ENCODE measurements around the gene TTN. TPM values are rescaled to one million over a fixed set of nuclear protein-coding genes. Genes with fewer than 3 reads are reported as not detected.

The TTN gene
- total and polyA plus RNA-seq, 2 experiments from 2014 or later, result 12.5 to 15.7 TPM

DNA sequence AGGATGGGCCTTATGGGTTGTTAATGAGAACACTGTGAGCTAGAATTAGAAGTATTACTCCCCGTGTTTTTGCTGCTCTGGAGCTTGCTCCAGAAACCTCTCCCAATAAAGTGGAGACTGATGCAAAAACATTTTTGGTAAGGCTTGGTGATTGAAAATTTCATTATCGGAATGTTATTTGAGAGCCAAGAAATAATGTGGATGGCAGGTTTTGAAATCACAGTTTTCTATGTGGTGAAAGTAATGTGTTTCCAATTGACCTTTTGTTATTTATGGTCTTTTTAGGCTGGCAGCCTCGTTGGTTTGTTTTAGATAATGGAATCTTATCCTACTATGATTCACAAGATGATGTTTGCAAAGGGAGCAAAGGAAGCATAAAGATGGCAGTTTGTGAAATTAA, 321.9 kb downstream of the TTN start:
- Mint-ChIP-seq H3K27me3 (ENCODE audit: insufficient read depth, low read depth, poor library complexity) (peaks cover 2% of the 10 kb centered on the region), H3K36me3 (ENCODE audit: low read depth) (no peaks in the 10 kb centered on the region; the same call in 2 of the 3 replicates), H3K9me3 (no peaks in the 10 kb centered on the region), H3K4me1 (peaks cover 19% of the 10 kb centered on the region), H3K27ac (no peak overlapping the region), H3K4me3 (no peak overlapping the region)
- Histone ChIP-seq H3F3A (replicated peaks; ENCODE audit: low read depth) (no peaks in the 10 kb centered on the region), H3K9me2 (ENCODE audit: insufficient read depth) (no peaks in the 10 kb centered on the region), H3K27me3 (ENCODE audit: insufficient read depth) (no peaks in the 10 kb centered on the region), H3K4me1 (ENCODE audit: insufficient read depth) (peaks cover 7% of the 10 kb centered on the region; the same call in 1 of the 2 replicates), H3K79me2 (replicated peaks; ENCODE audit: insufficient read depth) (peaks cover 38% of the 10 kb centered on the region), H3K4me2 (no peak overlapping the region), H4K20me1 (replicated peaks; ENCODE audit: insufficient read depth) (peaks cover 3% of the 10 kb centered on the region), H3K36me3 (ENCODE audit: insufficient read depth) (no peaks in the 10 kb centered on the region), H3K4me3 (no peak overlapping the region), H2AFZ (no peak overlapping the region), H3K27ac (ENCODE audit: low read depth) (no peak overlapping the region)
- no peak for DNase-seq (ENCODE audit: low spot score)
- TF ChIP-seq ZNF331 (CRISPR knock-in tag; IDR thresholded peaks at IDR 0.05; ENCODE audit: low read depth) (no peak), NANOG (IDR thresholded peaks at IDR 0.05; ENCODE audit: borderline replicate concordance) (no peak), JUNB (IDR thresholded peaks at IDR 0.05; ENCODE audit: unreplicated experiment) (no peak)
- no peak for ATAC-seq

DNA sequence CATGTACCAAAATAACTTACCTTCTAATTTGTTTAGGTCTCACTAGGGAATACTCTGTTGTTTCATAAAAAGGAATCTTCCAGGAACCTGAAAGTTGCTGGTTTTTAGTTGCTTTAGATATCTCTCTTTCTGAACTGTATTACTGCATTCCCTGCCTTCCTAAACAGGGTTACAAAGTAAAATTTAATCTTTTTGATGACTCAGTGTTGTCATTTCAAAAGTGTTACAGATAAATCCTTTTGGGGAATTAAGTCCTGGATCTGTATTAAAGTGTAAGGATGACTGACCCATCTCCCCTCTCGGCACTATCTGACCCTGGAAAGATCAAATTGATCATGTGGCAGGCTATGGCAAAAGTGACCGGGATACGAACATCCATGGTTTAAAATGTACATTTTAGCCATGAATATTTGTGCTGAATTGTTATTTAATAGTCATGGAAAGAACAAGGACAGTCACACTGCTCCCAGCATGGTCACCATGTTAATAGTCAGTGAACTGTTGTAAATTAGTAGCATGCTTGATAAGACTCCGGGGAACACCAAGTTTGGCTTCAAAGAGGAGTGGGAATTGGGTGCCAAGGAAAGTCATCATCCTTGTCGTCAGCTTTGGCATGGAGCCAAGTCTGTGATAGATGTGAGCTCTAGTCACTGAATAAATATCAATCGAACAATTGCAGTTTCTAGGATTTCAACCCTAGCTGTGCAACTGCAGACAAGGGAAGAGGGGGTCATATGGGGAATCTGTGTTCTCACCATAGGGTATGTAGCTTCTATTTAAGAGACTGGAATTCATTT, 322.8 kb downstream of the TTN start:
- no peak overlapping the region for H3K27ac ChIP-seq (ENCODE audit: low read depth)
- ATAC-seq, result no peak
- no peak overlapping the region for H3K4me2 ChIP-seq
- TF ChIP-seq EZH2 (IDR thresholded peaks at IDR 0.05; ENCODE audit: low read depth, unreplicated experiment) (no peak), ETS1 (IDR thresholded peaks at IDR 0.05) (no peak), POLR2AphosphoS5 (IDR thresholded peaks at IDR 0.05; ENCODE audit: low read depth) (no peak), ZNF114 (CRISPR knock-in tag; IDR thresholded peaks at IDR 0.05) (no peak), REST (IDR thresholded peaks at IDR 0.05; ENCODE audit: unreplicated experiment) (no peak), EZH2phosphoT487 (IDR thresholded peaks at IDR 0.05; ENCODE audit: unreplicated experiment) (no peak), CREB1 (CRISPR knock-in tag; IDR thresholded peaks at IDR 0.05; ENCODE audit: low read depth) (no peak), STAT1 (IDR thresholded peaks at IDR 0.05; ENCODE audit: unreplicated experiment) (no peak)
- TF ChIP-seq, protein P1, sequence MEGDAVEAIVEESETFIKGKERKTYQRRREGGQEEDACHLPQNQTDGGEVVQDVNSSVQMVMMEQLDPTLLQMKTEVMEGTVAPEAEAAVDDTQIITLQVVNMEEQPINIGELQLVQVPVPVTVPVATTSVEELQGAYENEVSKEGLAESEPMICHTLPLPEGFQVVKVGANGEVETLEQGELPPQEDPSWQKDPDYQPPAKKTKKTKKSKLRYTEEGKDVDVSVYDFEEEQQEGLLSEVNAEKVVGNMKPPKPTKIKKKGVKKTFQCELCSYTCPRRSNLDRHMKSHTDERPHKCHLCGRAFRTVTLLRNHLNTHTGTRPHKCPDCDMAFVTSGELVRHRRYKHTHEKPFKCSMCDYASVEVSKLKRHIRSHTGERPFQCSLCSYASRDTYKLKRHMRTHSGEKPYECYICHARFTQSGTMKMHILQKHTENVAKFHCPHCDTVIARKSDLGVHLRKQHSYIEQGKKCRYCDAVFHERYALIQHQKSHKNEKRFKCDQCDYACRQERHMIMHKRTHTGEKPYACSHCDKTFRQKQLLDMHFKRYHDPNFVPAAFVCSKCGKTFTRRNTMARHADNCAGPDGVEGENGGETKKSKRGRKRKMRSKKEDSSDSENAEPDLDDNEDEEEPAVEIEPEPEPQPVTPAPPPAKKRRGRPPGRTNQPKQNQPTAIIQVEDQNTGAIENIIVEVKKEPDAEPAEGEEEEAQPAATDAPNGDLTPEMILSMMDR (conservative IDR thresholded peaks at IDR 0.05; ENCODE audit: low read depth in 2 of 2), result no peak

More for the DNA sequence above, 322.8 kb downstream of the TTN start:
- no peaks in the 10 kb centered on the region for H3K9me2 ChIP-seq (ENCODE audit: insufficient read depth)
- no peaks in the 10 kb centered on the region; the same call in 2 of the 3 replicates for H3K9me3 Mint-ChIP-seq
- H3K36me3 Mint-ChIP-seq (ENCODE audit: low read depth), result no peaks in the 10 kb centered on the region; the same call in 2 of the 3 replicates
- H3K27ac Mint-ChIP-seq, result no peak overlapping the region
- no peak overlapping the region for H3K4me3 Mint-ChIP-seq
- no peaks in the 10 kb centered on the region for H3F3A ChIP-seq (replicated peaks; ENCODE audit: low read depth)
- H3K79me2 ChIP-seq (replicated peaks; ENCODE audit: insufficient read depth), result peaks cover 38% of the 10 kb centered on the region
- H3K4me3 ChIP-seq, result no peak overlapping the region
- DNase-seq (ENCODE audit: low spot score), result no peak
- H3K27me3 ChIP-seq (ENCODE audit: insufficient read depth), result 0 out of 2 replicates have a peak, but pooled peaks cover 4% of the 10 kb centered on the region
- no peak overlapping the region for H2AFZ ChIP-seq
- H4K20me1 ChIP-seq (replicated peaks; ENCODE audit: insufficient read depth), result peaks cover 3% of the 10 kb centered on the region
- peaks cover 11% of the 10 kb centered on the region; the same call in 1 of the 2 replicates for H3K4me1 ChIP-seq (ENCODE audit: insufficient read depth)
- peaks cover 20% of the 10 kb centered on the region for H3K4me1 Mint-ChIP-seq
- peaks cover 2% of the 10 kb centered on the region for H3K27me3 Mint-ChIP-seq (ENCODE audit: insufficient read depth, low read depth, poor library complexity)
- no peaks in the 10 kb centered on the region for H3K36me3 ChIP-seq (ENCODE audit: insufficient read depth)
